Liver (tissue), 9 donors: ENCODE results near the gene TAP1. TPM values are rescaled to one million over a fixed set of nuclear protein-coding genes. Genes with fewer than 3 reads are reported as not detected.

Source experiments
- DNase-seq: peaks from one replicate; pipeline ENCODE4 v3.0.0-alpha.2; 2017; ENCODE audit warnings: low spot score
- H3K27ac ChIP-seq, 2 donors: one replicate each; pipeline ENCODE4 v1.7.0; 2013; ENCODE audit warnings: inconsistent platforms in 2 of 2, low read length in 2 of 2, control low read depth in 1 of 2, low read depth in 1 of 2, mild to moderate bottlenecking in 1 of 2
- H3K27me3 ChIP-seq, 4 donors: one replicate each; pipeline versions ENCODE4 v1.6.1 to v1.7.0; 2013; ENCODE audit warnings: low read length in 3 of 4, inconsistent platforms in 1 of 4, mild to moderate bottlenecking in 1 of 4, moderate library complexity in 1 of 4; ENCODE audit not compliant: control insufficient read depth in 4 of 4, insufficient read depth in 4 of 4
- H3K36me3 ChIP-seq, 4 donors: one replicate each; pipeline versions ENCODE4 v1.6.1 to v1.7.0; 2013; ENCODE audit warnings: low read length in 3 of 4, mild to moderate bottlenecking in 3 of 4, low read depth in 1 of 4, moderate library complexity in 1 of 4; ENCODE audit not compliant: control insufficient read depth in 4 of 4, insufficient read depth in 3 of 4
- H3K4me1 ChIP-seq, 4 donors: one replicate each; pipeline versions ENCODE4 v1.6.1 to v1.7.0; 2013; ENCODE audit warnings: low read length in 3 of 4, mild to moderate bottlenecking in 3 of 4, moderate library complexity in 1 of 4; ENCODE audit not compliant: control insufficient read depth in 4 of 4, insufficient read depth in 4 of 4
- H3K4me3 ChIP-seq, 3 donors: one replicate each; pipeline versions ENCODE4 v1.6.1 to v1.7.0; 2013; ENCODE audit warnings: low read length in 3 of 3, control low read depth in 1 of 3, low read depth in 1 of 3, mild to moderate bottlenecking in 1 of 3
- H3K9ac ChIP-seq, 2 donors: one replicate each; pipeline ENCODE4 v1.7.0; 2013; ENCODE audit warnings: low read length in 2 of 2, mild to moderate bottlenecking in 2 of 2, moderate library complexity in 2 of 2, control low read depth in 1 of 2, low read depth in 1 of 2
- H3K9me3 ChIP-seq, 4 donors: one replicate each; pipeline versions ENCODE4 v1.6.1 to v1.7.0; 2013; ENCODE audit warnings: low read length in 3 of 4; ENCODE audit not compliant: control insufficient read depth in 4 of 4
- CTCF ChIP-seq: fragments of 150-350 bp; IDR thresholded peaks from 2 replicates; pipeline ENCODE4 v1.5.1; 2017; ENCODE audit warnings: improper control_type of control experiment, low read depth, low read length; ENCODE audit not compliant: missing input control
- EGR1 ChIP-seq, 2 donors: IDR thresholded peaks; 2 replicates each; pipeline ENCODE4 v1.6.1; 2016 to 2018; ENCODE audit warnings: antibody characterized with exemption in 2 of 2, low read depth in 2 of 2
- FOXA1 ChIP-seq: IDR thresholded peaks from 2 replicates; pipeline ENCODE4 v1.6.1; 2016; ENCODE audit warnings: antibody characterized with exemption
- FOXA2 ChIP-seq: IDR thresholded peaks from 2 replicates; pipeline ENCODE4 v1.6.1; 2016; ENCODE audit warnings: antibody characterized with exemption
- GABPA ChIP-seq, 2 donors: IDR thresholded peaks in 1 of 2; conservative IDR thresholded peaks in 1 of 2; 2 replicates each; pipeline ENCODE4 v1.6.1; 2016; ENCODE audit warnings: antibody characterized with exemption in 2 of 2, mild to moderate bottlenecking in 1 of 2, moderate library complexity in 1 of 2
- HNF4A ChIP-seq, 2 donors: conservative IDR thresholded peaks; 2 replicates each; pipeline ENCODE4 v1.6.1; 2016; ENCODE audit warnings: antibody characterized with exemption in 2 of 2, mild to moderate bottlenecking in 2 of 2
- HNF4G ChIP-seq: IDR thresholded peaks from 2 replicates; pipeline ENCODE4 v1.6.1; 2016; ENCODE audit warnings: antibody characterized with exemption
- JUND ChIP-seq, 2 donors: IDR thresholded peaks; 2 replicates each; pipeline ENCODE4 v1.6.1; 2016; ENCODE audit warnings: antibody characterized with exemption in 2 of 2
- NR2F2 ChIP-seq: IDR thresholded peaks from 2 replicates; pipeline ENCODE4 v1.6.1; 2016; ENCODE audit warnings: antibody characterized with exemption
- RAD21 ChIP-seq, 2 donors: IDR thresholded peaks; 2 replicates each; pipeline ENCODE4 v1.6.1; 2016; ENCODE audit warnings: antibody characterized with exemption in 2 of 2, mild to moderate bottlenecking in 2 of 2
- REST ChIP-seq: IDR thresholded peaks from 2 replicates; pipeline ENCODE4 v1.6.1; 2016; ENCODE audit warnings: antibody characterized with exemption, mild to moderate bottlenecking
- RXRA ChIP-seq, 2 donors: IDR thresholded peaks; 2 replicates each; pipeline ENCODE4 v1.6.1; 2017 to 2018; ENCODE audit warnings: antibody characterized with exemption in 2 of 2, mild to moderate bottlenecking in 1 of 2
- SP1 ChIP-seq: IDR thresholded peaks from 2 replicates; pipeline ENCODE4 v1.6.1; 2018; ENCODE audit warnings: antibody characterized with exemption, mild to moderate bottlenecking
- TAF1 ChIP-seq: conservative IDR thresholded peaks from 2 replicates; pipeline ENCODE4 v1.6.1; 2016; ENCODE audit warnings: antibody characterized with exemption, mild to moderate bottlenecking
- YY1 ChIP-seq: IDR thresholded peaks from 2 replicates; pipeline ENCODE4 v1.6.1; 2016; ENCODE audit warnings: antibody characterized with exemption, mild to moderate bottlenecking
- ZBTB33 ChIP-seq: IDR thresholded peaks from 2 replicates; pipeline ENCODE4 v1.6.1; 2016; ENCODE audit warnings: antibody characterized with exemption
- WGBS: extraction: QIAGEN DNeasy Blood & Tissue Kit; methylation state at CpG from one replicate; pipeline ENCODE4 v1.1.7; 2013; 5-methylcytosine and 5-hydroxymethylcytosine counted together
- polyA plus RNA-seq, 2 donors: library from polyadenylated mRNA; stranded (reverse) in 1 of 2; unstranded in 1 of 2; fragments of 200-250 nt in 1 of 2; fragments of >200 nt in 1 of 2; fragmentation: Nextera tagmentation in 1 of 2; extraction: Ambion mirVana in 1 of 2; gene quantifications; one replicate each; pipeline versions ENCODE4 v1.2.1 to v1.2.3, GENCODE V29; 2013 to 2015
- total RNA-seq, 2 donors: library from RNA; depleted of rRNA; stranded (reverse); fragments of >200 nt; gene quantifications; one replicate each; pipeline ENCODE4 v1.2.3, GENCODE V29; 2014
- TF ChIP-seq, protein P1 (sequence below): IDR thresholded peaks from 2 replicates; pipeline ENCODE4 v1.6.1; 2016; ENCODE audit warnings: antibody characterized with exemption
- TF ChIP-seq, protein P2 (sequence below): IDR thresholded peaks from 2 replicates; pipeline ENCODE4 v1.6.1; 2016; ENCODE audit warnings: antibody characterized with exemption
- donor health status: healthy.
- donor health status: healthy.
- donor health status: healthy.
- donor health status: healthy.
- donor health status: healthy.

TAP1 gene
- total and polyA plus RNA-seq, 4 donors: 9.8 to 18.2 (median 12.3) TPM

DNA sequence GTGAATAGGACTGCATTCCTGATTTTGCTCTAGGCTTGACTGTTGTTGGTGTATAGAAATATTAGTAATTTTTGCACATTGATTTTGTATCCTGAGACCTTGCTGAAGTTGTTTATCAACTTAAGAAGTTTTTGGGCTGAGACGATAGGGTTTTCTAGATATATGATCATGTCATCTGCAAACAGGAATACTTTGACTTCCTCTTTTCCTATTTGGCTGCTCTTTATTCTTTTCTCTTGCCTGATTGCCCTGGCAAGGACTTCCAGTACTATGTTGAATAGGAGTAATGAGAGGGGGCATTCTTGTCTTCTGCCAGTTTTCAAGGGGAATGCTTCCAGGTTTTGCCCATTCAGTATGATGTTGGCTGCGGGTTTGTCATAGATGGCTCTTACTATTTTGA, 50.1 kb downstream of the TAP1 start:
- no peak overlapping the region for H3K9ac ChIP-seq
- no peak overlapping the region for H3K4me3 ChIP-seq
- no peaks in the 10 kb centered on the region for H3K36me3 ChIP-seq
- 63% methylated on average over 2 of the region's 2 CpGs for WGBS
- peaks cover 0 to 7% (median 0%) of the 10 kb centered on the region in 4 donors for H3K27me3 ChIP-seq
- H3K9me3 ChIP-seq: no peaks in the 10 kb centered on the region
- H3K4me1 ChIP-seq: no peaks in the 10 kb centered on the region
- no peak overlapping the region for H3K27ac ChIP-seq
- TF ChIP-seq EGR1 (IDR thresholded peaks at IDR 0.05; ENCODE audit: low read depth in 2 of 2) (no peak), JUND (IDR thresholded peaks at IDR 0.05) (no peak), GABPA (IDR thresholded peaks at IDR 0.05 in 1 of 2, conservative IDR thresholded peaks at IDR 0.05 in 1 of 2) (no peak), CTCF (no peak), RAD21 (IDR thresholded peaks at IDR 0.05) (no peak), ZBTB33 (no peak), HNF4A (conservative IDR thresholded peaks at IDR 0.05) (no peak), SP1 (no peak), RXRA (IDR thresholded peaks at IDR 0.05) (no peak), TAF1 (no peak), NR2F2 (no peak), FOXA1 (no peak), FOXA2 (no peak), REST (no peak), YY1 (no peak), HNF4G (no peak)
- TF ChIP-seq, protein P1, sequence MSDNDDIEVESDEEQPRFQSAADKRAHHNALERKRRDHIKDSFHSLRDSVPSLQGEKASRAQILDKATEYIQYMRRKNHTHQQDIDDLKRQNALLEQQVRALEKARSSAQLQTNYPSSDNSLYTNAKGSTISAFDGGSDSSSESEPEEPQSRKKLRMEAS: no peak
- TF ChIP-seq, protein P2, sequence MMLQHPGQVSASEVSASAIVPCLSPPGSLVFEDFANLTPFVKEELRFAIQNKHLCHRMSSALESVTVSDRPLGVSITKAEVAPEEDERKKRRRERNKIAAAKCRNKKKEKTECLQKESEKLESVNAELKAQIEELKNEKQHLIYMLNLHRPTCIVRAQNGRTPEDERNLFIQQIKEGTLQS: no peak
- no peak for DNase-seq
